Smooth muscle cell (in vitro differentiated cells): ENCODE measurements around the gene PUM2. TPM values are rescaled to one million over a fixed set of nuclear protein-coding genes. Genes with fewer than 3 reads are reported as not detected.
A peak's percentile ranks its signal among the peaks of the same experiment; 100 is the strongest.

Experiments used
- DNase-seq: peaks from one replicate; lab custom pipeline; 2025; ENCODE audit not compliant: unreplicated experiment; lab: John Stamatoyannopoulos, UW
- H2AFZ ChIP-seq: fragments of 200-600 bp; sonication (generic); 2 replicates; pipeline ENCODE4 v1.6.0; 2016; ENCODE audit warnings: antibody characterized with exemption, low read depth, mild to moderate bottlenecking
- H3F3A ChIP-seq: fragments of 200-600 bp; sonication (generic); 2 replicates; pipeline ENCODE4 v1.6.0; 2017; ENCODE audit warnings: antibody characterized with exemption, low read depth
- H3K27ac ChIP-seq: fragments of 200-600 bp; sonication (generic); 2 replicates; pipeline ENCODE4 v1.5.1; 2016; ENCODE audit warnings: low read depth, mild to moderate bottlenecking
- H3K27me3 ChIP-seq: fragments of 200-600 bp; sonication (generic); 2 replicates; pipeline ENCODE4 v1.6.1; 2016; ENCODE audit warnings: low read depth, mild to moderate bottlenecking
- H3K36me3 ChIP-seq: fragments of 200-600 bp; sonication (generic); 2 replicates; pipeline ENCODE4 v1.5.1; 2016; ENCODE audit warnings: low read depth
- H3K4me1 ChIP-seq: fragments of 200-600 bp; sonication (generic); 2 replicates; pipeline ENCODE4 v1.5.1; 2016; ENCODE audit warnings: low read depth
- H3K4me2 ChIP-seq: fragments of 200-600 bp; sonication (generic); 2 replicates; pipeline ENCODE4 v1.6.0; 2016; ENCODE audit warnings: mild to moderate bottlenecking
- H3K4me3 ChIP-seq: fragments of 200-600 bp; sonication (generic); 2 replicates; pipeline ENCODE4 v1.5.1; 2016; ENCODE audit warnings: mild to moderate bottlenecking
- H3K79me2 ChIP-seq: fragments of 200-600 bp; sonication (generic); 2 replicates; pipeline ENCODE4 v1.6.0; 2016; ENCODE audit warnings: low read depth, mild to moderate bottlenecking
- H3K9ac ChIP-seq: fragments of 200-600 bp; sonication (generic); 2 replicates; pipeline ENCODE4 v1.6.0; 2016; ENCODE audit warnings: low read depth
- H3K9me3 ChIP-seq: fragments of 200-600 bp; sonication (generic); replicated peaks from 2 replicates; pipeline ENCODE4 v1.5.1; 2016; ENCODE audit warnings: low read depth
- H4K20me1 ChIP-seq: fragments of 200-600 bp; sonication (generic); 2 replicates; pipeline ENCODE4 v1.6.0; 2016; ENCODE audit warnings: low read depth
- WGBS: methylation state at CpG from one replicate; pipeline ENCODE4 v1.1.7; 2016; ENCODE audit warnings: low lambda C conversion rate; 5-methylcytosine and 5-hydroxymethylcytosine counted together
- polyA plus RNA-seq: library from polyadenylated mRNA; unstranded; fragments of >200 nt; fragmentation: Nextera tagmentation; extraction: Ambion mirVana; gene quantifications from 2 replicates; pipeline ENCODE4 v1.2.1, GENCODE V29; 2016
- total RNA-seq: library from RNA; depleted of rRNA; stranded (reverse); fragments of >200 nt; gene quantifications from 2 replicates; pipeline ENCODE4 v1.2.3, GENCODE V29; 2014
- TF ChIP-seq, protein P1 (sequence below): fragments of 200-600 bp; sonication (generic); IDR thresholded peaks from 2 replicates; pipeline ENCODE4 v1.5.1; 2017; ENCODE audit warnings: borderline replicate concordance, mild to moderate bottlenecking, antibody characterized with exemption; ENCODE audit not compliant: insufficient read depth, poor library complexity, severe bottlenecking

Gene PUM2
- total and polyA plus RNA-seq, 2 experiments from 2014 or later, result 5.2 to 42.0 TPM

DNA sequence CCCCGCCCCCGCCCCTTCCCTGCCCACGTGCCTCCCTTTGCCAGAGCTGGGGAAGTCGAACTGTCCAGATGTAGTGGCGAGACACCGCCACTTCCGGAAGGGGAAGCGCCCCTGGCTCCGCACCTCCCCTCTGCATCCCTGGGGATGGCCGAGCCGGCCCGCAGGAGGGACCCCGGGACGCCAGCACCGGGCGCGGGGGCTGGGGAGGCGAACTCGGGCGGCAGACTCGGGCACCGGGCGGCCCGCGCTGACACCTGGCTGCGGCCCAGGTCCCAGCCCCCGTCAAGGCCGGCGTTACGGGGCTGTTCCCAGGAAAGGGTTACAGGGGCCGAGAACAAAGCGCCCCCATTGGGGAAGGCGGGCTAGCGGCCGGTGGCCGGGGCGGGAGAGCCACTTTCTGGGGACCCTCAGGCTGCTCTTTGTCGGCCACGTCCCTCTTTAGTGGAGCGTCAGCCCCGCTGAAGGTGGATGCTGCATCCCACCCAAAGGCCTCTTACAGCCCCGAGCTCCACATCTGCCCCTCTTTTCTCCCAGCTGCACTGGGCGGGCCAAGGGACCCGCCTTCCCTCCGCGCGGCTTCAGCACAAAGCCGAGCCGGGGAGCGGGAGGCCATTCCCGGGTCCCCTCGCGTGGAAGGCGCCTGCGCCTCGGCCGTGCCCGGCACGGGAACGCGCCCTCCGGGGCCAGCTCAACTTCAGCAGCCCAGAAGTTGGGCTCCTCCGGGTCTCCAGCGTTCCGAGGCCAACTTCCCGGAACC lies 127.1 kb downstream of the PUM2 start:
- H3K9ac ChIP-seq, result peak overlapping the region; percentile 64
- H3K4me2 ChIP-seq, result peak overlapping the region; percentile 99
- H3K27ac ChIP-seq, result peak overlapping the region; percentile 72
- no peaks in the 10 kb centered on the region for H3K9me3 ChIP-seq
- H3K36me3 ChIP-seq, result no peaks in the 10 kb centered on the region
- TF ChIP-seq, protein P1, sequence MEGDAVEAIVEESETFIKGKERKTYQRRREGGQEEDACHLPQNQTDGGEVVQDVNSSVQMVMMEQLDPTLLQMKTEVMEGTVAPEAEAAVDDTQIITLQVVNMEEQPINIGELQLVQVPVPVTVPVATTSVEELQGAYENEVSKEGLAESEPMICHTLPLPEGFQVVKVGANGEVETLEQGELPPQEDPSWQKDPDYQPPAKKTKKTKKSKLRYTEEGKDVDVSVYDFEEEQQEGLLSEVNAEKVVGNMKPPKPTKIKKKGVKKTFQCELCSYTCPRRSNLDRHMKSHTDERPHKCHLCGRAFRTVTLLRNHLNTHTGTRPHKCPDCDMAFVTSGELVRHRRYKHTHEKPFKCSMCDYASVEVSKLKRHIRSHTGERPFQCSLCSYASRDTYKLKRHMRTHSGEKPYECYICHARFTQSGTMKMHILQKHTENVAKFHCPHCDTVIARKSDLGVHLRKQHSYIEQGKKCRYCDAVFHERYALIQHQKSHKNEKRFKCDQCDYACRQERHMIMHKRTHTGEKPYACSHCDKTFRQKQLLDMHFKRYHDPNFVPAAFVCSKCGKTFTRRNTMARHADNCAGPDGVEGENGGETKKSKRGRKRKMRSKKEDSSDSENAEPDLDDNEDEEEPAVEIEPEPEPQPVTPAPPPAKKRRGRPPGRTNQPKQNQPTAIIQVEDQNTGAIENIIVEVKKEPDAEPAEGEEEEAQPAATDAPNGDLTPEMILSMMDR, result no peak
- H3K4me1 ChIP-seq, result peaks cover 30% of the 10 kb centered on the region
- H4K20me1 ChIP-seq, result no peaks in the 10 kb centered on the region
- peak; percentile 36 for DNase-seq
- peak overlapping the region; percentile 86 for H3K4me3 ChIP-seq
- peak overlapping the region; percentile 89 for H2AFZ ChIP-seq
- peaks cover 2% of the 10 kb centered on the region for H3F3A ChIP-seq
- H3K79me2 ChIP-seq, result peaks cover 14% of the 10 kb centered on the region
- under 1% methylated on average over 59 of the region's 66 CpGs for WGBS
- H3K27me3 ChIP-seq, result no peaks in the 10 kb centered on the region

DNA sequence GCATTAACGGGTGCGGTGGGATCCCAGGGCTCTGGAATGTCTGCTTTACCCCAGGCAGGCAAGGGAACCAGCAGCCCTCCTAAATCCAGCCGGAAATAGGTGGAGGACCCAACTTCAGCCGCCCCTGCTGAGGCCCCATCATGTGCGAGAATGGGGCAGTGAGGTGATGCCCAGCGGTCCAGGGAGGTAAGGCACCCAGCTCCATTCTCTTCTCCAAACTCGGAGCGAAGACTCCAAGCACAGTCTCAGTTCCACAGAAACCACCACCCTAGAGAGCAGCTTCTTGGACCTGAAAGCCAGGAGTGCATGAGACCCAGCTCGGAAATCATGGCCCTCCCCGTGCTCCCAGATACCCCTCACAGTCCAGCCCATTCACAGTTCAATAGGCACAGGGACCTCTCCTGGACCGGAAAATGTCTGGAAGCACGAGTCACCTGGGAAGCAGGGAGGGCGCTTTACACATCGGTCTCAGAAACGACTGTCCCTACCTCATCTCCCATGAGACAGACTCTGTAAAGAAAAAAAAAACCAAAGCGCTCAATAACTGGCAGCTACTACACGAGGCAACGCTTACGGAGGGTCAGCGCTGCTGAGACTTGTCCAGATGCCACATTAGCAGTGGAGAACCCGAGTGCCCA lies 127.8 kb downstream of the PUM2 start:
- TF ChIP-seq, protein P1, result no peak
- peaks cover 2% of the 10 kb centered on the region for H3F3A ChIP-seq
- no peak for DNase-seq
- no peaks in the 10 kb centered on the region for H3K27me3 ChIP-seq
- peak overlapping the region; percentile 72 for H3K27ac ChIP-seq
- H4K20me1 ChIP-seq, result no peaks in the 10 kb centered on the region
- peaks cover 14% of the 10 kb centered on the region for H3K79me2 ChIP-seq
- 37% methylated on average over 21 of the region's 21 CpGs for WGBS
- H2AFZ ChIP-seq, result no peak overlapping the region
- H3K4me3 ChIP-seq, result peak overlapping the region; percentile 86
- H3K36me3 ChIP-seq, result no peaks in the 10 kb centered on the region
- no peaks in the 10 kb centered on the region for H3K9me3 ChIP-seq
- H3K4me1 ChIP-seq, result peaks cover 30% of the 10 kb centered on the region
- peak overlapping the region; percentile 99 for H3K4me2 ChIP-seq
- H3K9ac ChIP-seq, result peak overlapping the region; percentile 38

DNA sequence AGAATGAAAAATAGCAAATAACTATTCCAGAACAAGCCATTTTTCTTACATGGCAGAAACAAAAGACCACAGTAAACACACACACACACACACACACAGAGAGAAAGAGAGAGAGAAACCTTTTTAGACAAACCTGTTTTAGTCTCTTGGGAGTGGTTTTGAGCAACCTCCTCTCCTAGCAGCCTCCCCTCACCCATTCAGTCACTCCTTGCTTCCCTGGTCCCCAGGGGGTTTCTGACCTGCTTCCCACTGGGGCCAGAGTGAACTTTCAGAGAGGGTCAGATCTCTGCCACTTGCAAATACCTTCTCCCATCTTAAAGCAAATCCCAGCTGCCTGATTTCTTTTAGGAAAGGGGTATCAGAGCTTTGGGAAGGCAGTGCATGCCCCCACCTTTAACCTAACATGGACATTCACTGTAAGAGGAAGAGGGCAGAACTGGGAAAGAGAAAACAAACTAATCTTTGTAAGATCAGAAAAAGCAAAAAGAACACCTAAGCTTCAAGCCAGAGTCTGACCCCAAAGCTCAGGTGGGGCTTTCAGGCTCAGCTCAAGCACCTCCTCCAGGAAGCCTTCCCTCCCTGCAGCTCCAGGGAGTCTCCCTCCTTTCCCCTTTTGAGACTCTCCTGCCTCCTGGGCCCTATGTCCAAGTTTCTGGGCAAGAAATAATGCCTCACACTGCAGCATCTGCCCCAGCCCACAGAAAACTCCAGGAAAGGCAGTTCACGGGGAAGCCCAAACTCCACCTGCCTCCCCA lies 128.5 kb downstream of the PUM2 start:
- TF ChIP-seq, protein P1, result no peak
- no peak for DNase-seq
- 91% methylated on average over 1 of the region's 1 CpG for WGBS
- Histone ChIP-seq H3K4me1 (peaks cover 30% of the 10 kb centered on the region), H2AFZ (no peak overlapping the region), H3K36me3 (no peaks in the 10 kb centered on the region), H4K20me1 (no peaks in the 10 kb centered on the region), H3K79me2 (peaks cover 15% of the 10 kb centered on the region), H3K9me3 (no peaks in the 10 kb centered on the region), H3K9ac (peak overlapping the region; percentile 38), H3K4me2 (peak overlapping the region; percentile 99), H3K4me3 (peak overlapping the region; percentile 86), H3K27ac (peak overlapping the region; percentile 72), H3K27me3 (no peaks in the 10 kb centered on the region), H3F3A (peaks cover 2% of the 10 kb centered on the region)
